Measurements from ENCODE around the gene TNN.

DNA sequence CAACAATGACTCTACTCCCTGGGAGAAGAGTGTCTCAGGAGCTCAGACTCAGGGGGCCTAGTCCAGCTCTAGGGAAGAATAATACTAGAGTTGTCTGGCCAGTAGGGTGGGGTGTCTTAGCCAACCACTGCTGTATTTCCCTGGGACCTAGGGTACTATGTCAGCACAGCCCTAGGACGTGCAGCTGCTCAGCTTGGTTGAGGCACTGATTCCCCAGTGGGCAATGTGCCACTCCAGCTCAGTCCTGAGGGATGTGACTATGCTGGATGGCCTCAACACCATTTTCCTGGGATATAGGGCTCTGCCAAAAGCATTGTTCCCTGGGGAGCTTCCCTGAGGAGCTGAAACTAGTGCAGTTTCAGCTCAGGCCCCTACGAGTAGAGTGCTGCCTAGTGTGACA, 47.4 kb downstream of the TNN start:
- TF ChIP-seq, protein P1, sequence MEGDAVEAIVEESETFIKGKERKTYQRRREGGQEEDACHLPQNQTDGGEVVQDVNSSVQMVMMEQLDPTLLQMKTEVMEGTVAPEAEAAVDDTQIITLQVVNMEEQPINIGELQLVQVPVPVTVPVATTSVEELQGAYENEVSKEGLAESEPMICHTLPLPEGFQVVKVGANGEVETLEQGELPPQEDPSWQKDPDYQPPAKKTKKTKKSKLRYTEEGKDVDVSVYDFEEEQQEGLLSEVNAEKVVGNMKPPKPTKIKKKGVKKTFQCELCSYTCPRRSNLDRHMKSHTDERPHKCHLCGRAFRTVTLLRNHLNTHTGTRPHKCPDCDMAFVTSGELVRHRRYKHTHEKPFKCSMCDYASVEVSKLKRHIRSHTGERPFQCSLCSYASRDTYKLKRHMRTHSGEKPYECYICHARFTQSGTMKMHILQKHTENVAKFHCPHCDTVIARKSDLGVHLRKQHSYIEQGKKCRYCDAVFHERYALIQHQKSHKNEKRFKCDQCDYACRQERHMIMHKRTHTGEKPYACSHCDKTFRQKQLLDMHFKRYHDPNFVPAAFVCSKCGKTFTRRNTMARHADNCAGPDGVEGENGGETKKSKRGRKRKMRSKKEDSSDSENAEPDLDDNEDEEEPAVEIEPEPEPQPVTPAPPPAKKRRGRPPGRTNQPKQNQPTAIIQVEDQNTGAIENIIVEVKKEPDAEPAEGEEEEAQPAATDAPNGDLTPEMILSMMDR (IDR thresholded peaks at IDR 0.05), result no peak
- TF ChIP-seq POLR2A (IDR thresholded peaks at IDR 0.05), result no peak
